Measurements from ENCODE around the gene SUN1.

GRCh38 chr7:843230-843629, 11.0 kb downstream of the SUN1 start:
- TF ChIP-seq, protein P1, sequence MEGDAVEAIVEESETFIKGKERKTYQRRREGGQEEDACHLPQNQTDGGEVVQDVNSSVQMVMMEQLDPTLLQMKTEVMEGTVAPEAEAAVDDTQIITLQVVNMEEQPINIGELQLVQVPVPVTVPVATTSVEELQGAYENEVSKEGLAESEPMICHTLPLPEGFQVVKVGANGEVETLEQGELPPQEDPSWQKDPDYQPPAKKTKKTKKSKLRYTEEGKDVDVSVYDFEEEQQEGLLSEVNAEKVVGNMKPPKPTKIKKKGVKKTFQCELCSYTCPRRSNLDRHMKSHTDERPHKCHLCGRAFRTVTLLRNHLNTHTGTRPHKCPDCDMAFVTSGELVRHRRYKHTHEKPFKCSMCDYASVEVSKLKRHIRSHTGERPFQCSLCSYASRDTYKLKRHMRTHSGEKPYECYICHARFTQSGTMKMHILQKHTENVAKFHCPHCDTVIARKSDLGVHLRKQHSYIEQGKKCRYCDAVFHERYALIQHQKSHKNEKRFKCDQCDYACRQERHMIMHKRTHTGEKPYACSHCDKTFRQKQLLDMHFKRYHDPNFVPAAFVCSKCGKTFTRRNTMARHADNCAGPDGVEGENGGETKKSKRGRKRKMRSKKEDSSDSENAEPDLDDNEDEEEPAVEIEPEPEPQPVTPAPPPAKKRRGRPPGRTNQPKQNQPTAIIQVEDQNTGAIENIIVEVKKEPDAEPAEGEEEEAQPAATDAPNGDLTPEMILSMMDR (tag by site-specific recombination; IDR thresholded peaks at IDR 0.05), result no peak
- no peak for TF ChIP-seq ZBTB21 (tag by site-specific recombination; IDR thresholded peaks at IDR 0.05)
- TF ChIP-seq ZNF560 (tag by site-specific recombination; IDR thresholded peaks at IDR 0.05; ENCODE audit: borderline replicate concordance), result no peak
- TF ChIP-seq ZNF514 (tag by site-specific recombination; IDR thresholded peaks at IDR 0.05), result no peak
- TF ChIP-seq, protein P2, sequence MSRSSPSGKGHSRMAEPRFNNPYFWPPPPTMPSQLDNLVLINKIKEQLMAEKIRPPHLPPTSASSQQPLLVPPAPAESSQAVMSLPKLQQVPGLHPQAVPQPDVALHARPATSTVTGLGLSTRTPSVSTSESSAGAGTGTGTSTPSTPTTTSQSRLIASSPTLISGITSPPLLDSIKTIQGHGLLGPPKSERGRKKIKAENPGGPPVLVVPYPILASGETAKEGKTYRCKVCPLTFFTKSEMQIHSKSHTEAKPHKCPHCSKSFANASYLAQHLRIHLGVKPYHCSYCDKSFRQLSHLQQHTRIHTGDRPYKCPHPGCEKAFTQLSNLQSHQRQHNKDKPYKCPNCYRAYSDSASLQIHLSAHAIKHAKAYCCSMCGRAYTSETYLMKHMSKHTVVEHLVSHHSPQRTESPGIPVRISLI (tag by site-specific recombination; IDR thresholded peaks at IDR 0.05), result no peak

Measured in HEK293 (cell line).